Keratinocyte (primary cell): ENCODE results near the gene FBXW5. TPM values are rescaled to one million over a fixed set of nuclear protein-coding genes. Genes with fewer than 3 reads are reported as not detected.

Experiments
- DNase-seq: peaks from one replicate; pipeline ENCODE4 v3.0.0-alpha.2; 2011; ENCODE audit warnings: low read depth, missing footprints, low spot score
- FAIRE-seq: peaks from 2 replicates; lab custom pipeline; 2011; peaks lifted over from hg19 to GRCh38; lab: Jason Lieb, UNC
- H2AFZ ChIP-seq: 2 replicates; pipeline ENCODE4 v1.6.0; 2012; ENCODE audit warnings: low read length, control low read depth, inconsistent platforms; ENCODE audit not compliant: control insufficient read depth
- H3K27ac ChIP-seq: 2 replicates; pipeline ENCODE4 v1.5.1; 2011; ENCODE audit warnings: low read length; ENCODE audit not compliant: control insufficient read depth, insufficient read depth
- H3K27me3 ChIP-seq: 3 replicates; pipeline ENCODE4 v1.6.0; 2011; ENCODE audit warnings: low read length; ENCODE audit not compliant: control insufficient read depth, insufficient read depth; ENCODE audit errors: extremely low read depth
- H3K36me3 ChIP-seq, 2 experiments: 2 replicates in 1 of 2; 3 replicates in 1 of 2; pipeline ENCODE4 v1.5.1; 2011; ENCODE audit warnings: low read length in 2 of 2, mild to moderate bottlenecking in 1 of 2; ENCODE audit not compliant: control insufficient read depth in 2 of 2, insufficient read depth in 2 of 2; ENCODE audit errors: extremely low read depth in 1 of 2
- H3K4me1 ChIP-seq: 3 replicates; pipeline ENCODE4 v1.5.1; 2011; ENCODE audit warnings: low read length; ENCODE audit not compliant: control insufficient read depth, insufficient read depth; ENCODE audit errors: extremely low read depth
- H3K4me2 ChIP-seq: 3 replicates; pipeline ENCODE4 v1.6.0; 2011; ENCODE audit warnings: low read depth, low read length; ENCODE audit not compliant: control insufficient read depth, insufficient read depth; ENCODE audit errors: extremely low read depth
- H3K4me3 ChIP-seq, 3 experiments: fragments of 200-600 bp in 1 of 3; sonication (generic) in 1 of 3; 2 replicates in 2 of 3; 3 replicates in 1 of 3; pipeline ENCODE4 v1.5.1; 2011 to 2016; ENCODE audit warnings: low read length in 3 of 3, mild to moderate bottlenecking in 3 of 3, control low read depth in 2 of 3, inconsistent platforms in 1 of 3, low read depth in 1 of 3, mixed read lengths in 1 of 3, mixed run types in 1 of 3, moderate library complexity in 1 of 3; ENCODE audit not compliant: control insufficient read depth in 2 of 3, insufficient read depth in 2 of 3; ENCODE audit errors: extremely low read depth in 1 of 3
- H3K79me2 ChIP-seq: 2 replicates; pipeline ENCODE4 v1.6.0; 2012; ENCODE audit warnings: low read length; ENCODE audit not compliant: control insufficient read depth, insufficient read depth
- H3K9ac ChIP-seq: 3 replicates; pipeline ENCODE4 v1.6.0; 2011; ENCODE audit warnings: low read length; ENCODE audit not compliant: control insufficient read depth, insufficient read depth; ENCODE audit errors: extremely low read depth
- H3K9me1 ChIP-seq: 3 replicates; pipeline ENCODE4 v1.6.0; 2011; ENCODE audit warnings: low read length; ENCODE audit not compliant: control insufficient read depth, insufficient read depth; ENCODE audit errors: extremely low read depth
- H3K9me3 ChIP-seq: 2 replicates; pipeline ENCODE4 v1.5.1; 2012; ENCODE audit warnings: low read depth, low read length; ENCODE audit not compliant: control insufficient read depth
- H4K20me1 ChIP-seq: 3 replicates; pipeline ENCODE4 v1.6.0; 2011; ENCODE audit warnings: low read length; ENCODE audit not compliant: control insufficient read depth, insufficient read depth; ENCODE audit errors: extremely low read depth
- CTCF ChIP-seq, 3 experiments: IDR thresholded peaks in 1 of 3; conservative IDR thresholded peaks in 1 of 3; optimal IDR thresholded peaks in 1 of 3; 2 replicates in 2 of 3; 3 replicates in 1 of 3; pipeline versions ENCODE3 to v1.5.1; 2011; ENCODE audit warnings: low read length in 3 of 3, mild to moderate bottlenecking in 3 of 3, moderate library complexity in 2 of 3, control low read depth in 1 of 3, inconsistent platforms in 1 of 3; ENCODE audit not compliant: insufficient read depth in 2 of 3; ENCODE audit errors: extremely low read depth in 1 of 3
- EZH2 ChIP-seq: IDR thresholded peaks from one replicate; pipeline ENCODE4 v1.6.1; 2012; ENCODE audit warnings: inconsistent platforms, mild to moderate bottlenecking, low read length, moderate library complexity
- dilution Hi-C: fragments of 300-500 bp; cut with MboI; formaldehyde crosslinking; loops from one replicate; pipeline ENCODE4 v1.7.0; 2020; ENCODE audit warnings: low sequenced_read_pairs; ENCODE audit not compliant: extremely low pct_ligation_motif_present
- polyA plus RNA-seq, 5 experiments: library from polyadenylated mRNA; depleted of rRNA in 3 of 5; stranded (reverse) in 3 of 5; stranded (forward) in 1 of 5; unstranded in 1 of 5; fragments of >200 nt; gene quantifications; 1 replicate in 1 of 5; 2 replicates in 3 of 5; 3 replicates in 1 of 5; pipeline versions ENCODE4 v1.2.1 to v1.2.3, GENCODE V29; 2011 to 2012; ENCODE audit warnings: missing spikeins in 2 of 5, low read depth in 1 of 5, low replicate concordance in 1 of 5

The FBXW5 gene
- polyA plus RNA-seq, 1 donor (not counting 4 experiments of a cell fraction or from before 2014, with no cell fraction given): 23.0 TPM

GRCh38 chr9:136972335-136972734 lies 27.8 kb upstream of the FBXW5 start:
- no peaks in the 10 kb centered on the region for H3K9me1 ChIP-seq
- no peaks in the 10 kb centered on the region for H3K36me3 ChIP-seq
- no peak overlapping the region for H2AFZ ChIP-seq
- no peaks in the 10 kb centered on the region for H3K9me3 ChIP-seq
- no peak overlapping the region for H3K9ac ChIP-seq
- dilution Hi-C loops: no loop called here
- no peaks in the 10 kb centered on the region for H3K79me2 ChIP-seq
- DNase-seq: no peak
- TF ChIP-seq CTCF (optimal IDR thresholded peaks at IDR 0.05 in 1 of 3, IDR thresholded peaks at IDR 0.05 in 1 of 3, conservative IDR thresholded peaks at IDR 0.05 in 1 of 3; ENCODE audit: extremely low read depth in 1 of 3, insufficient read depth in 2 of 3, low read length in 3 of 3): no peak
- no peak for TF ChIP-seq EZH2
- no peak overlapping the region for H3K27ac ChIP-seq
- peaks cover 8% of the 10 kb centered on the region for H3K4me1 ChIP-seq
- H4K20me1 ChIP-seq: no peaks in the 10 kb centered on the region
- no peak overlapping the region for H3K4me3 ChIP-seq
- FAIRE-seq: no peak
- H3K27me3 ChIP-seq: no peaks in the 10 kb centered on the region
- H3K4me2 ChIP-seq: no peak overlapping the region

GRCh38 chr9:136971746-136972145 lies 27.2 kb upstream of the FBXW5 start:
- Histone ChIP-seq H3K4me3 (no peak overlapping the region), H3K36me3 (no peaks in the 10 kb centered on the region), H3K27ac (no peak overlapping the region), H2AFZ (no peak overlapping the region), H3K4me1 (peaks cover 8% of the 10 kb centered on the region), H4K20me1 (no peaks in the 10 kb centered on the region), H3K9ac (no peak overlapping the region), H3K79me2 (no peaks in the 10 kb centered on the region), H3K4me2 (no peak overlapping the region), H3K27me3 (no peaks in the 10 kb centered on the region), H3K9me3 (no peaks in the 10 kb centered on the region), H3K9me1 (no peaks in the 10 kb centered on the region)
- DNase-seq: no peak
- FAIRE-seq: no peak
- TF ChIP-seq EZH2 (no peak), CTCF (optimal IDR thresholded peaks at IDR 0.05 in 1 of 3, IDR thresholded peaks at IDR 0.05 in 1 of 3, conservative IDR thresholded peaks at IDR 0.05 in 1 of 3; ENCODE audit: extremely low read depth in 1 of 3, insufficient read depth in 2 of 3, low read length in 3 of 3) (no peak)
- dilution Hi-C loops: no loop called here
